Measurements from ENCODE around the gene UNC79. TPM values are rescaled to one million over a fixed set of nuclear protein-coding genes. Genes with fewer than 3 reads are reported as not detected.

The UNC79 gene
- total RNA-seq, 1 donor from 2014 or later, result 0.03 TPM

- ATAC-seq, result peak; percentile 75
- no peak for DNase-seq (ENCODE audit: low spot score)
Measured at GRCh38 chr14:93648440-93649168, 217.9 kb downstream of the UNC79 start.

GRCh38 chr14:93654599-93654998 lies 223.9 kb downstream of the UNC79 start:
- no peak for DNase-seq (ENCODE audit: low spot score)

DNA sequence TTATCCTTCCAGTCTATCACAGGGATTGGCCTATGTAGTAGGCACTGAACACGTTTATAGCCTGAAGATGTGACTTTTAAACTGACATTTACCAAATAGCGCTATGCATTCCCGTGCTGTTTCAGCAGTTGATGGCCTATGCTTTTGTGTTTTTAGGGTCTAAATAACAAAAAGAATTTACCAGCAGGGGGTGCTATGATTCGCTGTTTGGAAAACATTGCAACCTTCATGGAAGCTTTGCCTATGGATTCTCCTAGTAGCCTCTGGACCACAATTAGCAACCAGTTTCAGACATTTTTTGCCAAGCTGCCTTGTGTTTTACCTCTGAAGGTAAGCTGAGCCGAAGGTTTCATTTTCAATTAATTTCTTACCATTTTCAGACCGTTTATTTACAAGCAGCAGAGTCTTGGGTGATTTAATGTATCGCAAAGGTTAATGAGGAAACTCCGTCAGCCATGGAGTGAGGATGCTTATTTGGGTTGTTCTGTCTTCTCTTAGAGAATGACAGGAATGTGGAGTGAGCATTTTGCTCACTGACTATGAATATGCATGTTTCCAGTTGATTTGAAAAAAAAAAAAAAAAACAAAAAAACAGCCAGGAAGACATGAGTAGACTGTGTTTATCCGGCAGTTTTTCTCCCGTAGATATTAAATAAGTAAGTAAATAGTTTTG lies 224.5 kb downstream of the UNC79 start:
- no peak for DNase-seq (ENCODE audit: low spot score)
- peak; percentile 78 for ATAC-seq

More at GRCh38 chr14:93654599-93654998, 223.9 kb downstream of the UNC79 start:
- no peak for ATAC-seq

GRCh38 chr14:93657875-93658274 lies 227.1 kb downstream of the UNC79 start:
- DNase-seq (ENCODE audit: low spot score) (no peak), ATAC-seq (no peak)

GRCh38 chr14:93663317-93663716 lies 232.6 kb downstream of the UNC79 start:
- DNase-seq (ENCODE audit: low spot score) (no peak), ATAC-seq (no peak)

DNA sequence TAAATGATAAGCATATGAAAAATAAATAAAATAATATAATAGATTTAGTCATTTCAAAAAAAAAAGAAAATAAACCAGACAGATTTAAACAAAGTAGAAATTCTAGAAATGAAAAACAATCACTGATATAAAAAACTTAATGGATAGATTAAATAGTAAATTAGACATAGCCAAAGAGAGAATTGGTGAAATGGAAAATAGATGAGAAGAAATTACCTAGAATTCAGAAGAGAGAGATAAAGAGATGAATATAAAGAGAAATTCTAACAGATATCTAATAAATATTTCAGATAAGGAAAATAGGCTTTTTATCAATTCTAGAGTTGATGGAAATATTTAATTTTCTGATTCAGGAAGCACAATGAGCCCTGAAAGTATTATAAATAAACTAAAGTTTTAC lies 234.4 kb downstream of the UNC79 start:
- ATAC-seq (no peak), DNase-seq (ENCODE audit: low spot score) (no peak)

- no peak for DNase-seq (ENCODE audit: low spot score)
- ATAC-seq, result no peak
Measured at GRCh38 chr14:93669632-93670031, 238.9 kb downstream of the UNC79 start.

- ATAC-seq (no peak), DNase-seq (ENCODE audit: low spot score) (no peak)
Measured at GRCh38 chr14:93674343-93674742, 243.6 kb downstream of the UNC79 start.

DNA sequence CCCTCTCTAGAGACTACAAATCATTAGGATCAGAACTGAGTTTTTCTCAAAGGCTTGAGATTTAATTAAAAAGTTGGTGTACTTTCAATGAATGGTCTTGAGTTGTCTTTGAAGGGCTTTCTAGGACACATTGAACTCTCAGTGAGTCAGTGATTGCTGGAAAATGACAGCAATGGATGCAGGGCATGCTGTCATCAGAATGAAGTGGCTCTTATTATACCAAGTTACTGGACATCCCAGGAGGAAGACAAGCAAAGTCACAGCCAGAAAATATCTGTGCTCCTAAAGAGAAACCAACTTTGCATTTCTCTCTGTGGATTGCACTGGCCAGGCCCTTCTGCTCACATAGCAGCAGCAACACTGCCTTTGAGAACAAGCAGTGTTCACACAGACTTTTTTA lies 244.9 kb downstream of the UNC79 start:
- DNase-seq (ENCODE audit: low spot score) (no peak), ATAC-seq (no peak)

DNA sequence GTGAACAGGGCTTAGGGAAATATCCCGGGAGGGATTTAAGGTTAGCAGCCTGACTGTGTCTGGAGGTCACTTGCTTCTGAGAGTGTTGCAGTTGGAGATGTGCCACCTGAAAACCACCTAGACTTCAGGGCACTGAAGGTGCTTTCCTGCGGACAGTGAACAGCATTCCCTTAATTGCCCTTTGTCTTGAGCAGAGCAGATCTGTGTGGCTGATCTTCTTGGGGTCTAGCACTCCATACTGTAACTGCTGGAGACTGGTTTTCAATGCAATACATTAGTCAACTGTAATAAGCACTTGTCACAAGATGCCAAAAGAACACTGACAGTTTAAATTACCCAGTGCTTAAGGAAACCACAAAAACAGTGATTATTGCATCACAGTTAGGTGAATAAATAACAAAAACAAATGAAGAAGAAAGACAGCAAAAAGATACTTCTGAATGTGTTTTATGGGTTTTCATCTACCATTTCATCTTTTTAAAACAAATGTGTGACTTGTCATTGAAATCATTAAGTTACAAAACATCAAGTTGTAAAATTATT lies 245.7 kb downstream of the UNC79 start:
- no peak for ATAC-seq

GRCh38 chr14:93682459-93682858 lies 251.7 kb downstream of the UNC79 start:
- no peak for DNase-seq (ENCODE audit: low spot score)
- no peak for ATAC-seq

More for the DNA sequence above, 245.7 kb downstream of the UNC79 start:
- DNase-seq (ENCODE audit: low spot score), result no peak

DNA sequence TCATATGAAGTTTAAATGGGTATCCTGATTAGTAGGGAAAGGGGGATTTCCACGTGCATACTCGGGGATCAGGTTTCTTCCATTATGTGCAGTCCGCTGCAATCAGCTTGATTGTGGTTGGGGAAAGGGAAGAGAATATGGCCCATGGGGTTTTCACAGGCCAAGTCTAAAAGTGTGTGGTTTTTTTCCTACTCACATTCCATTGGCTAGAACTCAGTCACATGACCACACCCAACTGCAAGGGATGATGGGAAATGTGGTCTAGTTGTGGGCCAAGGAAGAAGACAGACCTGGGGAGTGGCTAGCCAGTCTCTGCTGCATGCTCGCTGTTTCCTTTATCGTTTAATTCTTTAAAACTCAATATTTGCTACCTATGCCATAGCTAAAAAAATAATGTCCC lies 252.5 kb downstream of the UNC79 start:
- DNase-seq (ENCODE audit: low spot score) (no peak), ATAC-seq (no peak)

GRCh38 chr14:93685121-93685895 lies 254.6 kb downstream of the UNC79 start:
- no peak for DNase-seq (ENCODE audit: low spot score)
- no peak for ATAC-seq

DNA sequence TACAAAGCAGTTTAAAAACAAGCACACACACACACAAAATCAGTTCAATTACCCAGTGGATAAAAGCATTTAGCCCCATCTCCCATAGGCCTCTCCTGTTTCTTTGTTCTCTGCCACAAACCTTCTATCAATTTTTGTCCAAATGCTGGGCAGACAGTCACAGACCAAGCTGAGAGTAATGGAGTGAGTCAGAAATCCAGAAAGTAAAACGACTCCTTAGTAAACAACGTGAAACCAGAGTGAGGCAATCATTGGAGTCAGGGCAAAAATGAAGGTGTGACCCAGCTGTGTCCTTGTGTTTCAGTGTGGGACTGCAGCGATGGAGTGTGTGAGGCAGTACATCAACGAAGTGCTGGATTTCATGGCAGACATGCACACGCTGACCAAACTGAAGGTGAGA lies 255.5 kb downstream of the UNC79 start:
- DNase-seq (ENCODE audit: low spot score) (no peak), ATAC-seq (no peak)

- ATAC-seq (no peak), DNase-seq (ENCODE audit: low spot score) (no peak)
Measured at GRCh38 chr14:93688239-93688666, 257.5 kb downstream of the UNC79 start.

DNA sequence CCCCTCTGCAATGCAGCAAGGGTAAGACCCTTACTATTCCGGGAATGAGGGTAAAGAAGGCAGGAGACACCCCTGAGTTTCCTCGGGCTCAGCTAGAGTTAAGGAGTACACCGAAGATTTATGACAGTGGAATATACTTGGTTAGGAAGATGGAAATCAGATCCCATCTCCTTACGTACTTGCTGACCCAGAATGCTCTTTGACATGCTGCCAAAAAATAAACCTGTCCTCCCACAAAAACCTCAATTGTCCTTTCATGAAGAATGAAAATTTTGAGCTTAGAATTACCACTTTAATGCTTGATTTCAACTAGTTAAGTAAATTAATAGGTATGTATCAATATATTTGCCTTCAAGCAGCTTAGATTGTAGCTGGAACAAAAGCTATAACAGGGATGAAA lies 258.1 kb downstream of the UNC79 start:
- ATAC-seq, result no peak
- no peak for DNase-seq (ENCODE audit: low spot score)

- DNase-seq (ENCODE audit: low spot score), result no peak
- ATAC-seq, result no peak
Measured at GRCh38 chr14:93690146-93690545, 259.4 kb downstream of the UNC79 start.

- no peak for ATAC-seq
- DNase-seq (ENCODE audit: low spot score), result no peak
Measured at GRCh38 chr14:93691042-93691780, 260.5 kb downstream of the UNC79 start.

DNA sequence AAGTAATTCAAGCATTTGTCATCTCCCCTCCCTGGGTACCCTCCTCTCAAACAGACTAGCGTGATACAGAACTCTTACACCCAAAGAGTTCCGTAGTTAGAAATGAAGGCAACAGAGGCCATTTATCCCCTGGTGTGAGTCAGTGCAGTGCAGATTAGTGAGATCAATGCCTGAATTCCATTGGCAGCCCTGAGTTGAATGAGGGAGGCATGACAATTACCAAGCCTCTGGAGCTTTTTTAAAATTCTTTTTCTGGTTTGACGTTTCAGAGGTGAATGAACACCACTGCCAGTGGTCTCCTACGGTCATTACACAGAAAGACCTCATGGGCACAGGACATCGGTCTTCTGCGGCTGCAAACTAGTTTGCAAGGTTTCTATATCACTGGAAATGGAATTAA lies 263.2 kb downstream of the UNC79 start:
- DNase-seq (ENCODE audit: low spot score) (no peak), ATAC-seq (no peak)

DNA sequence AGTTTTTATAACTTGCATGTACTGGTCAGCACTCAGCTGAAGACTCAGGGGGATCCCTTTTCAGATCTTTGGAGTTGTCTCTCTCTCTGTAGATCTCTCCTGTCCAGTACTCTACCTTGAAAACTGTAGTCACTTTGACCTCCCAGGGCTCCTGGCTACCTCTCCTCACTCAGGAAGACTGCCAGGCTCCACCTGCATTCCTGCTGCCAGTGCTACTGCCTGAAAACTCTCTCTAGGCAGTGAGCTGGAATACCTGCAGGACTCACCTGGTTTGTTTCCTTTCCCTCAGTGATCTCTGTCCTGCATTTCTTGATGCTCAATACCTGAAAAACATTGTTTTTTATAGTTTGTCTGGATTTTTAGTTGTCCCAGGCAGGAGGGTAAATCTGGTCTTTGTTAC lies 270.2 kb downstream of the UNC79 start:
- no peak for DNase-seq (ENCODE audit: low spot score)
- ATAC-seq, result no peak

- ATAC-seq, result no peak
- DNase-seq (ENCODE audit: low spot score), result no peak
Measured at GRCh38 chr14:93701562-93701961, 270.8 kb downstream of the UNC79 start.
